HG02571 (cell line): ENCODE results near the gene SCUBE3.

Experiments
- ATAC-seq: cut with Tn5 transposase; IDR thresholded peaks from one replicate; pipeline ENCODE4 v1.9.1; 2021; ENCODE audit warnings: mild to moderate bottlenecking, moderate library complexity; ENCODE audit not compliant: unreplicated experiment

The SCUBE3 gene

DNA sequence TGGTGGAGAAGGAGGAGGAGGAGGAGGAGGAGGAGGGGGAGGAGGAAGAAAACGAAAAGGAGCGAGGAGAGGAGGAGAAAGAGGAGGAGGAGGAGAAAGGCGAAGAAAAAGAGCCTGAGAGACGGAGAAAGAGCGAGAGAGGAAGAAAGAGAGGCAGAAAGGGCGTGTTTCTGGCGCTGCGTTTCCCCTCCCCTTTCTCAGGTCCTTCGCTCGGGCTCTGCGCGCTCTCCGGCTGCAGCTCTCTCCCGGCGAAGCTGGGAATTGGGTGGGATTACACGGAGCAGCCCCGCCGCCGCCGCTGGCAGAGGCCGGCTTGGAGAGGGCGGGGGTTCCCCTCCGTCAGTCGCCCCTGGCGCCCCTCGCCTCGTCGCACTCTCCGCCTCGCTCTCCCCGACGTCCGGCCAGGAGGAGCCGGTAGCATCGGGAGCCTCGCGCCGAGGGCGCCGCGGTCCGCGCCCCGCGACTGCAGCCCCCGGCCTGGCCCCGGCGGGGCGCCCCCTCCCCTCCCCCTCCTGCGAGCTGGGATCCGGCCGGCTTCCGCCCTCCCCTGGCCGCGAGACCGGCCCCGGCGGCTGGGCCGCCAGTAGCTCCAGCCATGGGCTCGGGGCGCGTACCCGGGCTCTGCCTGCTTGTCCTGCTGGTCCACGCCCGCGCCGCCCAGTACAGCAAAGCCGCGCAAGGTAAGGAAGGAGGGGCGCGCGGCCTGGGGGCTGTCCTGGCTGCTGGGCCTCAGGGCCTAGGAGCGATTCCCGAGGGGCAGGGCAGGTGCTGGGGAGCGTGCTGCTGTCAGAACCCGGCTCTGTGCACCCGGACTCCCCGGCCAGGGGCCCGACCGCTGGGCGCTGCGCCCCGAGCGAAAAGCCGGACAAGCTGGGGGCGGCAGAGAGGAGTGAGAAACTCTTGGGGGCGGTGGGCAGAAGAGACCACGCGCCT lies at the start of gene SCUBE3:
TSS of gene SCUBE3 (plus strand) at position 133 of the 933 bp plus-strand sequence. CDS start at position 596, 463 bp downstream.
- no peak for ATAC-seq

DNA sequence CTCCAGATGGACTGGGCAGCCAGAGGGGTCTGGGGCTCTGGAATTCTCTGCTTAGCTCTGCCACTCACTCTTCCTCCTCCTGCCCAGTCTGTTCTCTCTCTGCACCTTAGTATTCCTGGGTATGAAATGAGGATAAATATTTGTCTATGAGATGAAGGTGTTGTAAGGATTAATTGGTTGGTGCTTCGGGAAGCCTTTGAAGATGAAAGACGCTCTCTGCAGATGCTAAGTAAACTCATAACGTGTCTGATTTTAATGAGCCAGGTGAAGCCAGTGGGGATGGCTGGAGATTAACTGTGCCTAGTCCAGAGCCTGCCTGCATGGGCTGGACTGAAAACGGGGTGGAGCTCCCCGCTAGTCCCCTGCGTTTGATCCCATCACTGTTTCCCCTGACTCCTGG lies 49.5 kb upstream of the SCUBE3 start:
- no peak for ATAC-seq

DNA sequence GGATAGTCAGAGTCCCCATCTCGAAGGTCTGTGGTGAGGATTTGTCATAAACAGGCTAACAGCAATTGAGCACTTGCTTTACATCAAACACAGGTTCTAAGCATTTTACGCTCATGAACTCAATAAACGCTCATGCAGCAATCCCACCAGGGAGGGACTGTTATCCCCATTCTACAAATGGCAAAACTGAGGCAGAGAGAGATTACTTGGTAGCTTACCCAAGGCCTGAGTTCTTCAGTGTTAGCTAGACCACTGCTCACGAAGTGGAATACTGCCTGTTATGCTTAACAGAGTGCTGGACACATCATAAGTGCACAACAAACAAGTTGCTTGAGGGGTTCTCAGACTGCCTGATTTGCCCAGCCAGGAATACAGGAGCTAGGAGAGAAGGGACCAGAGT lies 48.9 kb upstream of the SCUBE3 start:
- no peak for ATAC-seq

DNA sequence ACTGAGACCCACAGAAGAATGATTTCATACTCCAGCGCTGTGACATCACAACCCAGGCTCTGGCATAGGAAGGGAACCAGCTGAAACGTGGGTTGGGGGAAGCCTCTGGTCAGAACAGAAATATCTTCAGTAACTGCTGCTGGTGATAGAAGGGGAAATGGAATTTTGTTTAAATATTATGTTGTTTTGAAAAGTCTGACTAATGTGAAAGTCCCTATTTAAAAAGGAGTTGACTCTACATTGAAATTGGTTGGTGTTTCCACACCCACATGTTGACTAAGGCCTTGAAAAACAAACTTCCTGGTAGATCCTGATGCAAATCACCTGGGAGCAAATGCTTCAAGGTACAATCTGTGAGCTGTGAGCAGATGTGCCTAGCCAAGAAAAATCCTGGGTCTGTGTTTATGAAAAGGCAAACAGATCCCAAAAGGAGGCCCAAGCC lies 48.1 kb upstream of the SCUBE3 start:
- no peak for ATAC-seq

DNA sequence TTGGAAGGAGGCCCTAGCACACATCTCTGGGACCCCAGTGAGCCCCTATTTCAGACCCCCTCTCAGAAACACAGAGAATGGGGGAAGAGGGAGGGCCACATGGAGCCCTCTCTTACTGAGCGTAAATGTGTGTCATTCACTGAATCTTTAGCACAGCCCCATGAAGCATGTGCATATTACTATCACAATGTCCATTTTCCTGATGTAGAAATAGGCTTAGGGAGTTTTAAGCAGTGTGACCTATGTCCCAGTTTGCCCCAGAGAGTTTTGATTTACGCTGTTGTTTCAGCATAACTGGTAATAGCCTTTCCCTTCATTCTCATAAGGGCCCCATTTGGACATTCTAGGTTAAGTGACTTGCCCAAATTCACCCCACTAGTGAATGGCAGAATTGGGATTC lies 47.6 kb upstream of the SCUBE3 start:
- ATAC-seq = no peak

DNA sequence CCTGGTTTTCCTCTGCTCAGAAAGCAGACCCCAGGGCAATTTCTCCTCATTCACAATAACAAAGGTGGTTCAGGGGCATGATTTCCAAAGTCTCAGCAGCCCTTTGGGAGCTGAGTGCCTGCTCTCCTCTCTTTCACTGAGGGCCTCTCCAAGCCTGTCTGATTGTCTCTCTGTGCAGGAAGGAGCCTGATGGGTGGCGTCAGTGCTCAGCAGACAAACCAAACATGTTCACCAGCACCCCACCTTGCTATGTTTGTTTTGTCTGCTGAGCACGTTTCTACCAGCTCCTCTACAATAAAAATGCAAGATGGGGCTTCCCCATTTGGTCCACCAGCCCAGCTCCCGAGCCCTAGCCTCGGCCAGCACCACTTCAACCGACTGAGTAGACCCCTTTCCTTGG lies 47.2 kb upstream of the SCUBE3 start:
- no peak for ATAC-seq

DNA sequence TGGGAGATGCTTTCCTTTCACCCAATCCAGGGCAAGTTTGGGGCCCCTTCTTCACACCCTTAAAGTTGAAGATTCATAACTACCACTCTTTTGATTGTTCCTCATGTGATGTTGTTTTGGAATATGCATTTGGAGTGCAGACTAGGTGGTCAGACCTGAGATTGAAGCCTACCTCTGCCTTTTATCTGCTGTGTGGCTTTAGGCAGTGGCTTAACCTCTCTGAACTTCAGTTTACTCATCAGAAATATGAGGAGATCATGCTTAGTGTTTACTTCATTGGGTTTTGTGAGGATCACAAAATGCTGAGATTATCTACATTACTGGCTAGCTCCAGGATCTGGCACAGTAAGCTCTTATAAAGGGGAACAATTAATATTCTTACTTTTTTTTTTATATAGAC lies 46.3 kb upstream of the SCUBE3 start:
- no peak for ATAC-seq

DNA sequence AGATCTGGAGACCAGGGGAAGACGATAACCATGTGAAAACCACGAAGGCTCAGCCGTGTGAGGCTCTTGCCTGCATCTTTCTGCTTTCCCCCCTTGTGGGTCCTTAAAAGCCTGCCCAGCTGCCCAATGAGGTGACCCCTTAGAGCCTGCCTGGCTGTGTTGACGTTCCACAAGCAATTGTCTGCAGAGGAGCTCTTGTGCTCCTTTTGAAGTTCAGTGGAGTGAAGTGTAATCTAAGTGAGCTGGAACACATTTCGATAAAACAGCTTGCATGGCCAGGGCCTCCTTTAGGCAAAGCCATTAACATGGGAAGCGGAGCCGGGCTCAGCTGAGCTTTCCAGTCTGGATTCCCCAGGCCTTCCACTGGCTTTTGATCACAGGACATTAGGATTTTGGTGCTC lies 45.3 kb upstream of the SCUBE3 start:
- no peak for ATAC-seq

DNA sequence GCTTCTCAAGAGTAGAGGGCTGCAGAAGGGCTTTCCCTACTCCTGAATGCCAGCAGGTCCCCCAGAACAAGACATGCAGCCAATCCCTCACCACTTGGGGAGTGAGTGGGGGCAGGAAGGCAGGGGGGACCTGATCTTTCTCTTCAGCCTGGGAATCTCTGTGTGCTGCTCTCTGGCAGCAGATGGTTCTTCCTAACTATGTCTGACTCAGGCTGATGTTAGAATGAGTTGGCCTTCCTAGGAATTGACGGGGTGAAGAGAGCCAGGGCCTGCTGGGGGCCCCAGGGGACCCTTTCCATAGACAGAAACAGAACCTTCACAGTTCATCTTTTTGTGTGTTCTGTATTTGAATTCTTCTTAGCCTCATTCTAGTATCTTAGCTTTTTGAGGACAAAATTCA lies 43.6 kb upstream of the SCUBE3 start:
- no peak for ATAC-seq

DNA sequence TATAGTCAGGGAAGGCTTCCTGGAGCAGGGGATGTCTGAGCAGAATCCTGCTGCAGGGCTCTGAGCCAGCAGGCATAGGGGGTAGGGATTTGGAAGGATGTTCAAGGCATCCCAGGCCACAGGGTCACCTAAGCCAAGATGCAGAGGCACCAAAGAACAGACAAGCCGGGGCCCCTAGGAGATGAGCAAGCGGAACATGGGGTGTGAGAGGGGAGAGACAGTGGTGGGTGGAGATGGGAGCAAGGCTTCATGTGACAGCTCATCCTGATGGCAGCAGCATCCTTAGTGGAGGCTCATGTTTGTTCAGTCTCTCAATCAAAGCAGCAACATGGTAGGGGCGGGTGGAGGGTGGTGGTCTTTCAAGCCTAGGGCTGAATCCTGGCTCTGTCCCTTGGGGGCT lies 42.9 kb upstream of the SCUBE3 start:
- ATAC-seq = no peak

DNA sequence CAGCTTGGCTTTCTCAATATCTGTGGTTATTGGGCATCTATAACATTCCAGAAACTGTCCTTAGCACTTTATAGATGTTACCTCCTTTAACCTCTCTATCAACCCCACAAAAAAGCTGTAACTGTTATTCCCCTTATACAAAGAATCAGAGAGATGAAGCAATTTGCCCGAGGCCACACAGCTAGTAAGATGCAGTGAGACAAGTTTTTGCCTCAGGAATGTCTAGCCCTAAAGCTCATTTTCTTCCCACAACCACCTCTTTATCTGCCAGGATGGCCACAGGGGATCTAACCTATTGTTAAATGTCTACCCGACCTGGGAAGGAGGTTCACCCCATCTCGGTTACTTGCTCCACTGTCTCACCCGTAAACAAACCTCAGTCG lies 40.7 kb upstream of the SCUBE3 start:
- no peak for ATAC-seq

DNA sequence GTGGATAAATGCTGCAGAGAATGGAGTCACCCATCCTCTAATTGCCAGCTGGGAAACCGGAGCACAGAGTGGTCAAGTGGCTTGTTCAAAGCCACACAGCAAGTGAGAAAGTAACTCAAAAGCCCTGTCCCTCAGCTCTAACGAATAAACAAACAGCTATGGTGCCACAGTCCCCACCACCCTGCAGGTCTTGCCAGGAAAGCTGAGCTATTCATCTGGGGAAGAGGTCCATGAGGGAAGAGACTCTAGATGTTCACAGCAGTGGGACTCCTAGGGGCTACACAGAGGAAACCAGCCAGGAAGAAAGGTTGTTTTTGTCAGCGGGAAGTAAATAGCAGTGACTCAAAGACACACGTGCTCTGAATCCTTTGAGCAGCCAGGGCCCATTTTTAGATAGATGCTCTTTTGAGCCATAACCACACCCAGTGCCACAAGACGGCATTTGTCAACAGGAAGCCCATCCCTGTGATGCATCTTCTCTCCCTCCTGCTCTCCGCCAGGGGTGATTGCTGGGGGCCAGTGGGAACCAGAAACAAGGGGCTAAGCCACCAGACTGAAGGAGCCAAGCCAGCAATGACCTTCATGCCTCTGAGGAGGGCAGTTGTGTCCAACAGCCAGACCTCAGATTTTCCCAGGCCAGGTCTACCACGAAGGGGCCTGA lies 40.2 kb upstream of the SCUBE3 start:
- ATAC-seq = no peak

DNA sequence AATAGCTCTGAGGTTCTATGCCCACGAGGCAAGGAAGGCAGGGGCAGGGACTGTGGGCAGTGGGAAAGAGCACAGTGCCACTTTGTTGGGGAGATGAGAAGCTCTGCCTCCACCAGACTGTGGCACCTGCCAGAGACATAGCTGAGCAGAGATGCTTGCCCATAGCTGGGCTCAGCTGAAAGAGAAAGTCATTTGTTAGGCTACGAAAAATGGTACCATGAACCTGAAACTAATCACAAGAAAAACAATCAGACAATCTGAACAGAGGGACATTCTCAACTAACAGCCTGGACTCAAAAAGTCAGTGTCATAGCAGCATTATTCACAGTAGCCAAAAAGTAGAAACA lies 39.7 kb upstream of the SCUBE3 start:
- ATAC-seq = no peak

DNA sequence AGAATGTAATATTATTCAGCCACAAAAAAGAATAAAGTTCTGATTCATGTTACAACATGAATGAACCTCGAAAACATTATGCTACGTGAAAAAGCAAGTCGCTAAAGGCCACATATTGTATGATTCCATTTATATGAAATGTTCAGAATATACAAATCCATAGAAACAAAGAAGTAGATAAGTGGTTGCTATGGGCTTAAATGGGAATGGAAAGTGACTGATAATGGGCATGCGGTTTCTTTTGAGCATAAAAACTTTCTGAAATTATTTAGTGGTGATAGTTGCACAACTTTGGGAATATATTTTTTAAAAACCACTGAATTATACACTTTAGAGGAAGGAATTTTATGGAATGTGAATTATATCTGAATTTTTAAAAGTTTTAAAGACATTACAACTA lies 39.3 kb upstream of the SCUBE3 start:
- no peak for ATAC-seq

DNA sequence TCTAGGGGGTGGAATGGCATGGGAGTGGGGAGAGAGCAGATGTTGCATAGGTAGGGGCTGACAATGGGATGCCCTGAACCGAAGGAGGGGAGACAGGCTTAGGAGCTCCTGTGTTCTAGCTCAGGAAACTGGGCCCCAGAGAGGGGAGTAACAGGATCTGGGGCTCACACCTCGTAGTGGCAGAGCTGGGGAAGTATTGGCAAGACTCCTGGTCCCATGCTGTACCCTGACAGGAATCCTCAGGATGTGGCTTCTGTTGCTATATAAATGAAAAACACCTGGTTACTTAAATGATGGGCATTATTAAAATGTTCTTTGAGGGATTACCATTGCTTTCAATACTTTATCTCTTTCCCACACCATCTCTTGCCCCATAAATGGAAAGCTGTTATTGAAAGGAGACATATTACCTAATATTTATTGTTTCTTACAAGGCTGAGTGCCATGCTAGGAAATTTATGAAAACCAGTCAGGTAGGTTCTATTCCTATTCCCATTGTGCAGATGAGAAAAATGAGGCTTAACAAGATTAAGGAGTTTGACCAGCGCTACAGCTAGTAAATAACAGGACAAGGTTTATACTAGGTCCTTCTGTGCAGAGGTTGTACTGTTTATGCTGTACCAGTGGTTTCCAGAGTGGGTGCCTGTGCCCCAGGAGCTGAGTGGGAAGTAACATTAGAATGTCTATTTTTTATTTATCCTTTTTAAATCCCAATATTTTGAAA lies 37.3 kb upstream of the SCUBE3 start:
- ATAC-seq = no peak

DNA sequence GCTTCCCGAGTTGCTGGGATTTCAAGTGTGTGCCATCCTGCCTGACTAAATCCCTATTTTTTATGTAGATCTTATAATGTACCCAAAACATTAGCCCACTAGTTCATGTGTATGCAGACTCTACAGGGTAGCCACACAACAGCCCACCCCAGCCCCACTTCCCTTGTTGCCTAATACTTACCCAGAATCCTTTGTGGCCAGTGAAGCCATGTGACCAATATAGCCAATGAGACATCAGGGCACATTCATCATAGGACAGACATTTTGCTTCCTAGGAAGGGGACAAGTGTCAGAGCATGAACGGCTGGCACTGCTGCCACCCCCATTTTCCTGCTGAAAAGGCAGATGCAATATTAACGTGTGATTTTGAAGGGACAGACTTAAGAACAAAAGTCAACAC lies 36.6 kb upstream of the SCUBE3 start:
- ATAC-seq = no peak

DNA sequence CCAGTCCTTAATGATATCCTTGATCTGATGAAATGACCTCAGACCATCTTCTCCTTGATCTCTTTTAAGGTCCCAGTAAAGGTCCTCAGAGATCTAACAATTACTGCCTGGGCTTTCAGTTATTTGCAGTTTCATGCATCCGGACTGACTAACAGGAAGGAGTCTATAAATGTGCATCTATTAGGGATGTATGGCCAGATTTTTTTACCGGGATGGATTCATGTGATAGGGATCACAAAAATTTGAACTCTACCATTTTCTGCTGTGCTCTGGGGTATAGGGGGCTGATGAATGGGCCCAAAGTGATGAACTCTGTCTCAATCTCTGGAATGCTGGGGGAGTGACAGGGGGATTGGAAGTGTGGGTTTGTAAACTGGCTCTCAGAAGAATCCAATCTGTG lies 36.2 kb upstream of the SCUBE3 start:
- no peak for ATAC-seq

DNA sequence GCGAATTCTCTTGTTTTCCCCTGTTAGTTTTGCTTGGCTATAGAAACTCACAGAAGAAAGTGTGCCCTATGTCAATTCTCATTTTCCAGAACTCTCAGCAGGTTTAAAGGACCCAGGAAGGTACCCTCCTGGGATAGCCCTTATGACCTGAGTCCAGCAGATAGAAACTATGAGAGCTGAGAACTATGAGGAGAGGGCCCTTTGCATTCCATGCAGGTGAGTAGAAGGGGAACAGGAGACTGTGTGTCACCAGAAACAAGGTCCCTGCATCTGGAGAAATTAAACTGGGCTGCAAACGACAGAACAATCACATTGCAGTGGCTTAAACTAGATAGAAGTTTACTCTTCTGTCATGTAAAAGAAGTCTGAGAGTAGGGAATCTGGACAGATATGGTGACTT lies 35.7 kb upstream of the SCUBE3 start:
- no peak for ATAC-seq

DNA sequence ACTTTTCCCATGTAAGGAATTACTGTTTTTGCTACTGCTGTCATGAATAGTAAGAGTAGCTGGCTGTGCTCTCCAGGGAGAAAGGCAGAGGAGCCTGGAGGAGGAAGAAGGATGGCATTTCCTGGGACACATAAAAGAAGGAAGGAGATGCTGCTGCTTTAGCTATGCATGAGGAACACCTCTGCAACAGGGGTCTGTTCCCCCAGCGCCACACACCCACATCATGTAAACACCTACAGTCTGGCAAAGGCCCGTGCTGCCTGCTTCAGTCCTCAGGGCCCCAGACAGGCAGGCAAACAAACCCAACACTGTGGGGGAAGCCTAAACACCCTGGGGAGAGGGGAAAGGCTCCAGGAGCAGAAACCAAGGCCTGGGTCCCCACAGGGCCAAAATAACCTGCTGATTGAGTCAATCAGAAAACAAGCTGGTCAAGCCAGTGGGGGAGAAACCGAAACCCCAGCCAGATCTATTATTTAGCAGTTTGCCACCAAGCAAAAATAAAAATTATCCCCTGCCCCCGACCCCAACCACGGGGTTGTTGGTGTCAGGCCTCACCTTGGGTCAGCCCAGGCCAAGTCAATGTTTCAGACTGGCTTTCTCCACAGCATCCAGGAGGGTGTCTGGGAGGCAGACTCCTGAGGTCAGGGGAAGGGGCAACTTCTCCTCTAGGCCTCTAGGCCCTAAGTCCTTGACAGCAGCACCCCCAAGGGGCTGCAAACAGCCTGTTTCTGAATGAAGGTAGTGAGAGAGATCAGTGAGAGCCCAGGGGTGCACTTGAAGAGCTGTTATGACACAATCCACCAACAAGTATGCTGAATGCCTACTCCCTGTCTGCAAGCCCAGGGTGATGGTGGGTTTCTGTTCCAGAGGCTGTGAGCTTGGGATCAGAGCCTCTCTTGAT lies 34.6 kb upstream of the SCUBE3 start:
- ATAC-seq = no peak

DNA sequence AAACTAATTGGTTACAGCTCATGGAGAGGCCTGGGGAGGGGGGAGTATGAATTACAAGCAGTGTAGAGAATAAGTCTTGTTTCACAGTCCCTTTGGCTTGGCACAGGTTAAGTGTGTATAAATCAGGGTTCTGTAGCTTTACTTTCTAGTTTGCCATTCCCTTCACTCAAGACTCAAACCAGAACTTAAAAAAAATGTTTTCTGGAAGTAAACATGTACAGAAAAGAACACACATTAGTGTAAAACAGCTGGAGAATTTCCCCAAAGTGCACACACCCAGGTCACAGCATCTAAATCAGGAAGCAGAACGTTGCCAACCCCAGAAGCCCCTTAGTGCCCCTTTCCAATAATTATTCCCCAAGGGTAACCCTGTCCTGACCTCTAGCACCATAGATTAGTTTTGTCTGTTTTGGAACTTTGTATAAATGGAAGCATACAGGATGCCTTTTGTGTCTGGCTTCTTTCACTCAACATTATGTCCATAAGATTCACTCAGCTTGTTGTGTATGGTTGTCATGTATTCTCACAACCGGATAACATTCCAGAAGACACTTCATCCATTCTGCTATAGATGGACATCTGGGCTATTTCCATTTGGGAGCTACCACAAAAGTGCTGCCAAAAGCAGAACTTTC lies 33.7 kb upstream of the SCUBE3 start:
- no peak for ATAC-seq
